Stimulated activated CD4-positive, alpha-beta T cell treated with anti-CD3 and anti-CD28 coated beads, Interleukin-2, amount 100 ng/mL, for 24 hours (primary cell): Measurements from ENCODE around the gene CCR4.
A peak's percentile ranks its signal among the peaks of the same experiment; 100 is the strongest.
"Not testable (repeated sequence)": the region's sequence is repeated elsewhere in the genome, so short reads cannot be mapped to it uniquely, and the experiment has no call there.

ENCODE experiments used
- DNase-seq, 2 donors: peaks; one replicate each; pipeline ENCODE4 v3.0.0-alpha.2; 2020

CCR4 gene

DNA sequence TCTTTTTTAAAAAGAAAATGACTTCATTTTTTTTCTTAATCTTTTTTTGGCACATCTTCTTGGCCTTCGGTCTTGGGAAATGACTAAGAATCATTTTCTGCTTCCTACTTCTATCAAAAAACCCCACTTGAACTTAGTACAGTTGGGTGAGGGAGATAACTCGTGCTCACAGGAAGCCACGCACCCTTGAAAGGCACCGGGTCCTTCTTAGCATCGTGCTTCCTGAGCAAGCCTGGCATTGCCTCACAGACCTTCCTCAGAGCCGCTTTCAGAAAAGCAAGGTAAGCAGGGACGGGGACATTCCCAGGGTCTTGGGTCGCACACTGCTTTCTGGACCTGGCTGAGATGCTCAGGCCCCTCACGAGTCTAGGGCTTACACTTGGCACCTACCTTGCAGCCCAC, at the start of gene CCR4:
Gene CCR4 (plus strand): TSS at position 235 of the 402 bp plus-strand sequence. CDS start 1,779 bp downstream, outside the sequence.
- peak; percentile 61 to 68 for DNase-seq

DNA sequence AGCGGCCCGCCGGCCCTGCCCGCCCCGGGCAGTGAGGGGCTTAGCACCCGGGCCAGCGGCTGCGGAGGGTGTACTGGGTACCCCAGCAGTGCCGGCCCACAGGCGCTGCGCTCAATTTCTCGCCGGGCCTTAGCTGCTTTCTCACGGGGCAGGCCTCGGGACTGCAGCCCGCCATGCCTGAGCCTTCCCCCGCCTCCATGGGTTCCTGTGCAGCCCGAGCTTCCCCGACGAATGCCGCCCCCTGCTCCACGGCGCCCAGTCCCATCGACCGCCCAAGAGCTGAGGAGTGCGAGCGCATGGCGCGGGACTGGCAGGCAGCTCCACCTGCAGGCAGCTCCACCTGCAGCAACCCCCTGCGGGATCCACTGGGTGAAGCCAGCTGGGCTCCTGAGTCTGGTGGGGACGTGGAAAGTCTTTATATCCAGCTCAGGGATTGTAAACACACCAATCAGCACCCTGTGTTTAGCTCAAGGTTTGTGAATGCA, 48.5 kb upstream of the CCR4 start:
- DNase-seq = peak; percentile 41 to 58

DNA sequence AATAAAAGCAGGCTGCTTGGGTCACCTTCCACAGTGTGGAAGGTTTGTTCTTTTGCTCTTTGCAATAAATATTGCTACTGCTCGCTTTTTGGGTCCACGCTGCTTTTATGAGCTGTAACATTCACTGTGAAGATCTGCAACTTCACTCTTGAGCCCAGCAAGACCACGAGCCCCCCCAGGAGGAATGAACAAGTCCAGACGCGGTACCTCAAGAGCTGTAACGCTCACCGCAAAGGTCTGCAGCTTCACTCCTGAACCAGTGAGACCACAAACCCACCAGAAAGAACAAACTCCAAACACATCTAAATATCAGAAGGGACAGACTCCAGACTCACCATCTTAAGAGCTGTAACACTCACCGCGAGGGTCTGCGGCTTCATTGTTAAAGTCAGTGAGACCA, 47.5 kb upstream of the CCR4 start:
- DNase-seq = no peak

DNA sequence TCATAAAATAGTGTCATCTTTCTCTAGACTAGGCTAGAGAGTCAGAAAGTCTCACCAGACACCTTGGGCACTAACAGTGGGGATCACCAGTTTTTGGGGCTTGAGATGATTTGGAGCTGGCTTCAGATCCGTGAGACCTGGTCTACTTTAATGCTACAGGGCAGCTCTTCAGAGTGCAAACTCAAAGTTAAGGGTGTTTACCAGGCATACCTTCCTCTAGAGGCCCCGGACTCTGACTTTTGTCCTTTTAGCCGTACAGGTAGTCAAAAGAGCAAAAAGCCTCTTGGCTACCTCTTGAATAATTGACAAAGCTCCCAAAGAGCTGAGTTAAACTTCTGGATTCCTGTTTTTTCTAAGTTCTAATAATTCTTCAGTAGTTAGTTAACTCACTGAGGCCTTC, 41.4 kb upstream of the CCR4 start:
- no peak for DNase-seq

DNA sequence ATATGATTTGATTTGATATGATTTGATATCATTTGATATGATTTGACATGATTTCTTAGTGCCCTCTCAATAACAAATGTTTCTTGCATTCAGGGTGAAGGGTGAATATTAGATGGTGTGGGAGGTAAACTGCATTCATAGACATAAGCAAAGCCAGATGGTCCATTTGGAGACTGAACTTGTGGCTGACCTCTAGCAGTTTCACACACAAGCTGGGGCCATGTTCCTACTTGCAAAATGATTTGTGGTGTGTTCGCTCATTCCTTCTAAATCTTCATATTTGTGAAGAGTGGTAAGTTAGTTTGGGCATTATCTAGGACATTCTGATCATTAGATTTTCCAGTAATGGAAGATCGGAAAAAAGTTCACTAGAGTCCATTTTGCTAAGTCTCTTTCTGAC, 40.5 kb upstream of the CCR4 start:
- DNase-seq = no peak

DNA sequence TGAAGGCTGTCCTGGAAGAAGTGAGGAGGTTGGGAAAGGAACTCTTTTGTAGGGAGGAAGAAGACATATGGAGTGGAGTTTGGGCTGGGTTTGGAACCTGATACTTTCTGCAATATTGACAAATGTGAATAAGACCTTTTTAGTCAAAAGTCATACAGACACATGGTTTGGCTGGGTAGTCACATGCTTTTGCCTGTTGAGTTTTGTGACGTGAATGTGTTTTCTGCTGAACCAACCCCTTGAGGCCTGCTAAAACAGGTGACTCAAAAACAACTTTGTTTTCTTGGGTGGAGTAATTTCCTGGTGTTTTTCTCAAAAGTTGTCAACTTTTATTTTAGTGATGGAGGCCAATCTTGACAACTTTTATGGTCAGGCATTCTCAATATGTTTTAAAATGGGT, 39.4 kb upstream of the CCR4 start:
- no peak for DNase-seq

DNA sequence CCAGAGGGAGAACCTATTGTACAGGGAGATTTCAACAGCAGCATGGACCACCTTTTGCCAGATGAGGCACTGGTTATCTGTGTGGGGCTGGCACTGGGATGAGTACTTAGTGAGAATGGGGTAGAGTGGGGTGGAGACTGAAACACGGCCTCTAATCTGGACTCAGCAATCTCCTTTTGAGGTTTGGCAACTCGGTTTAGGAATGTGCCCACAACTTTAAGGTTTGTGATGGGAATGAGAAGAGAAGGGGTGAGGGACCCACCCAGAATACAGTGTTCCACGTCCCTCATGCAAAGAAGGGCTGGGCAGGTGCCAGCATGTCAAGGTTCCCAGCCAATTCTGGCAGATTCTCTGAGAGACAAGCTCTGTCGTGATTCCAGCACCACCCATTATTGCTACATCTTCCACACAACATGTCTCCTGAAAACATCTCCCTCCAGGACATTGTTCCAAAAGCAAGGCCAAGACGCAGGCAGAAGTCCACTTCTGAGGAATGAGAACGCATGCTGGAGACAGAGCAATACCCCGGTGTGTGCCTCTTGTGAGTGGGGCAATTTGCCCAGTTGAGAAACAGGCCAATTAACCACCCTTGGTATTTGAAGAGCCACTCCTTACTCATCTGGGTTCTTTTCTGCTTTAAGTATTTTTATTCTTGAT, 37.5 kb upstream of the CCR4 start:
- no peak for DNase-seq

DNA sequence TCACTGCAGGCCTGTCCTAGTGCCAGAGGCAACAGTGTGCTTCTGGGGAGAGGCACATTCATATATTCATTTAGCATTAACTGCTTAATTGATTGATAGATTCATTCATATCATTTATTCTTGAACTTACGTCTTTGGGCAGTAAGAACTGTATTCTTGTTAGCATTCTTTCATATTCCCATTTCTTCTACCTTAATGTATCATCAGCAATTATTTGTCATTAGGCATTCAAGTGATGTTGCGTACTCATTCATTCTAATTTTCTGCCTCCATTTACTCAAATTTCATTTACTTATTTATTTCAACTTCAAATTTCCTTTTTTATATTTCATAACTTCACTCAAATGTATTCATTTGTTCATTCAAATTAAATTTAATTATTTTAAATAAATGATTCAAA, 31.5 kb upstream of the CCR4 start:
- DNase-seq = no peak

DNA sequence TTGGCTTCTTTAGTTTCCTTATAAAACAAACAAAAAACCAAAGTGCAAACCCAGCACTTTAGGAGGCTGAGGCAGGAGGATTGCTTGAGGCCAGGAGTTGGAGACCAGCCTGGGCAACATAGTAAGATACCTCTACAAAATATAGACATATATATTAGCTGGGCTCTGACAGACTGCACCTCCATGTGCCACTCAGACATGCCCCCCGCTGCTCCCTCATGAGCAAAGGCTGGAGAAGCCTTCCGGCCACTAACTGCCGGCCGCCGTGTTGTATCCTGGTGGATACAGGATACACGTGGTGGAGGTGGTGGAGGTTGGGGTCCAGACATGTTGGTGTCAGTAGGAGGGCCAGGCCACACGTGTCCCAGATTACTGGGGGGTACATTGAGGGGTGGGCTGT, 29.4 kb upstream of the CCR4 start:
- no peak for DNase-seq

DNA sequence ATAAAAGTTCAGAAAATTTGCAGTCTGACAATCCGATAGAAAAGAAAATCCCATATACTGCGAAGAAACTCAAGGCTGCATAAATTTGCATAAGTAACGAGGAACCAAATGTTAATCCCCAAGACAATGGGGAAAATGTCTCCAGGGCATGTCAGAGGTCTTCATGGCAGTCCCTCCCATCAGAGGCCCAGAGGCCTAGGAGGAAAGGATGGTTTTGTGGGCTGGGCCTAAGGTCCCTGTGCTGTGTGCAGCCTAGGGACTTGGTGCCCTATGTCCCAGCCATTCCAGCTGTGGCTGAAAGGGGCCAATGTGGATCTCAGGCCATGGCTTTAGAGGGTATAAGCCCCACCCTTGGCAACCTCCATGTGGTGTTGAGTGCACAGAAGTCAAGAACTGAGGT, 21.3 kb upstream of the CCR4 start:
- DNase-seq = no peak

DNA sequence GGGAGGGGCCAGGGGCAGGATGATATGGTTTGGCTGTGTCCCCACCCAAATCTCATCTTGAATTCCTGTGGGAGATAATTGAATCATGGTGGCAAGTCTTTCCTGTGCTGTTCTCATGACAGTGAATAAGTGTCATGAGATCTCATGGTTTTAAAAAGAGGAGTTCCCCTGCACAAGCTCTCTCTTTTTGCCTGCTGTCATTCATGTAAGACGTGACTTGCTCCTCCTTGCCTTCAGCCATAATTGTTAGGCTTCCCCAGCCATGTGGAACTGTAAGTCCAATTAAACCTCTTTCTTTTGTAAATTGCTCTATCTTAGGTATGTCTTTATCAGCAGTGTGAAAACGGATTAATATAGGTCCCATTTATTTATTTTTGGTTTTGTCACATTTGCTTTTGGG, 20.2 kb upstream of the CCR4 start:
- not testable (repeated sequence) for DNase-seq

DNA sequence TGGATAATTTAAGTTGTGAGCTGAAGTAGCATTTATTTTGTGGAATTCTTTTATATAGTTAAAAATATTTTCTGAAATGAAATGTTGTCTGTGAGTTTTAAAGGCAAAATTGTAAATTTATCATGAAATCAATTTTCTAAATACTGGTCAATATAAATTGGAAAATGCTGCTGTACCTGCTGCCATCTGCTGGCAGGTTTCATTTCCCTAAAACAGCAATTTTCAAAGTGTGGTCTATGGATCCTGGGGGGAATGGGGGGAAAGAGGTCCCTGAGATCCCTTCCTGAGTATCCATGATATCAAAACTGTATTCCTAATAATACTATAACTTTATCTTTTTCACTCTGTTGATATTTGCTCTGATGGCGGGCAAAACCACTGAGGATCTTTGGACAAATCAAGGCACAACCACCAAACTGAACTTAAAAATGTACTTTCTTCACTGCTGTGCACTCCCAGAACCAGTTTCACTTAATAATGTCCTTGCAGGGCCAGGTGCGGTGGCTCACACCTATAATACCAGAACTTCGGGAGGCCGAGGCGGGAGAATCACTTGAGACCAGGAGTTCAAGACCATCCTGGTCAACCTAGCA, 17.2 kb upstream of the CCR4 start:
- DNase-seq = peak; percentile 33 to 47

DNA sequence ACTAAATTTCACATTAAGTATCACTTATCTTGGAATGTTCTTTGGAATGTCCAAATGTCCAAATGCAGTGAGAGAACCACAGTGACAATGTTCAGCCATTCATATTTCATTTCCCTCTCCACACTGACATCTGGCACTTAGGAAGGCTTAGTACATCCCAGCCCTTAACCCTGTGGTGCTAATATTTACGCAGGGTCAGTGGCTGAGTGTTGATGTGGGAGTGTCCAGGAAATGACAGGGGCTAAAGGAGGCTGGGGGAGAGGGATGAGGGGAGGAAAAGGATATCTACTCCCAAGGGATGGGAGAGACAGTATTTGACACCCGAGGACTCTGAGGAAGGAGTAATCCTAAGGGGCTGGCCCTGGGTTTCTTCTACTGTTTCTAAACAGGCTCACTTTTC, 14.1 kb upstream of the CCR4 start:
- no peak for DNase-seq

DNA sequence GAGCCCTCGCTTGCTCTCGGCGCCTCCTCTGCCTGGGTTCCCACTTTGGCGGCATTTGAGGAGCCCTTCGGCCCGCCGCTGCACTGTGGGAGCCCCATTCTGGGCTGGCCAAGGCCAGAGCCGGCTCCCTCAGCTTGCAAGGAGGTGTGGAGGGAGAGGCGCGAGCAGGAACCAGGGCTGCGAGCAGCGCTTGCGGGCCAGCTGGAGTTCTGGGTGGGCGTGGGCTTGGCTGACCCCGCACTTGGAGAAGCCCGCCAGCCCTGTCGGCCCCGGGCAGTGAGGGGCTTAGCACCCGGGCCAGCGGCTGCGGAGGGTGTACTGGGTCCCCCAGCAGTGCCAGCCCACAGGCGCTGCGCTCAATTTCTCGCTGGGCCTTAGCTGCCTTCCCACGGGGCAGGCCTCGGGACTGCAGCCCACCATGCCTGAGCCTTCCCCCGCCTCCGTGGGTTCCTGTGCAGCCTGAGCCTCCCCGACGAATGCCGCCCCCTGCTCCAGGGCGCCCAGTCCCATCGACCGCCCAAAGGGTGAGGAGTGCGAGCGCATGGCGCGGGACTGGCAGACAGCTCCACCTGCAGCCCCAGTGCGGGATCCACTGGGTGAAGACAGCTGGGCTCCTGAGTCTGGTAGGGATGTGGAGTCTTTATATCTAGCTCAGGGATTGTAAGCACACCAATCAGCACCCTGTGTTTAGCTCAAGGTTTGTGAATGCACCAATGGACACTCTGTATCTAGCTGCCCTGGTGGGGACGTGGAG, 11.7 kb upstream of the CCR4 start:
- not testable (repeated sequence) for DNase-seq

DNA sequence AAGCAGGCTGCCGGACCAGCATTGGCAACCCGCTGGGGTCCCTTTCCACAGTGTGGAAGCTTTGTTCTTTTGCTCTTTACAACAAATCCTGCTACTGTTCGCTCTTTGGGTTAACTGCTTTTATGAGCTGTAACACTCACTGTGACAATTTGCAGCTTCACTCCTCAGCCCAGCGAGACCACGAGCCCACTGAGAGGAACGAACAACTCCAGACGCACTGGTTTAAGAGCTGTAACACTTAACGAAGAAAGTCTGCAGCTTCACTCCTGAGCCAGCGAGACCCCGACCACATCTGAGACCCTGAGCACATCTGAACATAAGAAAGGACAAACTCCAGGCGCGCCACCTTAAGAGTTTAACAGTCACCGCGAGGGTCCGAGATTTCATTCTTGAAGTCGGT, 10.7 kb upstream of the CCR4 start:
- DNase-seq = no peak

DNA sequence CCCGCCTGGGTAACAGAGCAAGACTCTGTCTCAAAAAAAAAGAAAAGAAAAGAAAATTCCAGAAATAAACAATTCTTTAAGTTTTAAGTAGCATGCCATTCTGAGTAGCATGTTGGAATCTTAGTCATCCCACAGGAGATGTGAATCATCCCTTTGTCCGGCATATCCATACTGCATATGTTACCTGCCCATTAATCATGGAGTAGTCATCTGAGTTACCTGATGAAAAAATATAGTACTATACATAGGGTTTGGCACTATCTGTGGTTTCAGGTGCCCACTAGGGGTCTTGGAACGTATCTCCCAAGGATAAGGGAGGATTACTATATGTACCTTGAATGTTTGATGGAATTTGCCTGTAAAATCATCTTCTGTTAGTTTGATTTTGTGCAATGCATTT, 6.3 kb upstream of the CCR4 start:
- no peak for DNase-seq

DNA sequence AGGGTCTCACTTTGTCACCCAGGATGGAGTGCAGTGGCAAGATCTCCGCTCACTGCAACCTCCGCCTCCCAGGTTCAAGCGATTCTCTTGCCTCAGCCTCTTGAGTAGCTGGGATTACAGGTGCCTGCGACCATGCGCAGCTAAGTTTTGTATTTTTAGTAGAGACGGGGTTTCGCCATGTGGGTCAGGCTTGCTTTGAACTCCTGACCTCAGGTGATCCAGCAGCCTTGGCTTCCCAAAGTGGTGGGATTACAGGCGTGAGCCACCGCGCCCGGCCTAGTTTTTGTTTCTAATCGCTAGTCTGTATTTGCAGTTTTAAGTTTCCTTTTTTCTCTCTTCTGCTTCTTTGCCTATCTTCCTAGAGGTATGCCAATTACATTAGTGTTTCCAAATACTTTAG, 5.8 kb upstream of the CCR4 start:
- not testable (repeated sequence) for DNase-seq

DNA sequence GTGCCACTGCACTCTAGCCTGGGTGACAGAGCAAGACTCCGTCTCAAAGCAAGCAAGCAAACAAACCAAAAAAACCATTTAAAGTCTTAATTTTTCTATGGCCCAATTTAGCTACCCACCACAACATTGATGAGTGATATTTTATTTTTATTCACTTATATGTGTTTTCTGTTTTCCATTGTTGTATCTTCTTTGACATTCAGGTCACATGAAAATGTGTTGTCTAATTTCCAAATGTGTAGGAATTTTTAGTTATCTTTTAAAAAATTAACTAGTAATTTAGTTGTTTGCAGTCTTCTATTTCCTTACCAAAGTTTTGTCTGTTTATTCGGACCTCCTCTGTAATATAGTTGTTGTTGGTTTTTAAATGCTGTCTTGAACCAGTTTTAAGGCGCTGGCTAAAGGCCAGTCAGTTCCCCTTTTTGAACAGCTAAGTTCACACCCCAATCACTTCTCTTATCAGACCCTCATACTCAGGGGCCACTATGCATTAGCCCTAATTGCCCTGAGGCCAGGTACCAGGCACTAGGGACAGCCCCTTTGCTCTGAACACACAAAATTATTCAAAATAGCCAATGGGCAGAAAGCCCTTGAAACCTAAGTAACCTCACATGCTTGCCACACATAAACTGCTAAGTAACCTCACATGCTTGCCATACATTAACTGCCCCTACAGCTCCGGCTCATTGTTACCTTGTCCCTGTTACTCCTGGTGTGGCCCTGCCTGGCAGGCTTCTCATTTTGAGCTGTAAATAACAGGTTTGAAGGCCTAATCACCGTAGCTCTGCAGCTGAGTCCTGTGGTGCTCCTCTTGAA, 4.3 kb upstream of the CCR4 start:
- DNase-seq = no peak

DNA sequence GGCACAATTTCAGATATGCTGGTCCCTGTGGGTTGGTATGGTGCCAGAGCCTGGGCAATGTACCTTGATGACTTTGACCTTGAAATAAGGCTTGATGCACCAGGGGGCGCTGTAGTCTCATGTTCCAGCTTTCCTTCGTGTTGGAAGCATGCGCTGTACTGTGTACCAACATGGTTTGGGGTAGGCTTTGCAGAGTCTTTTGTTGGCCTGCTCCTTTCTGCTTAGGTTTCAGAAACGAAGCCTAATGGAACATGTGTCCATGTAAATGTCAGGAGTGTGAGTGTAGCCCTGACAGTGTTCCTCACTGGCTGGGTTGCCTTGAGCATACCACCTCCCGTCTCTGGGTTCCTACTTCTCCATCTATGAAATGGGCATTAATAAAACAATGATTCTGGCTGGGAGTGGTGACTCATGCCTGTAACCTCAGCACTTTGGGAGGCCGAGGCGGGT, 3.6 kb upstream of the CCR4 start:
- peak; percentile 99 for DNase-seq

DNA sequence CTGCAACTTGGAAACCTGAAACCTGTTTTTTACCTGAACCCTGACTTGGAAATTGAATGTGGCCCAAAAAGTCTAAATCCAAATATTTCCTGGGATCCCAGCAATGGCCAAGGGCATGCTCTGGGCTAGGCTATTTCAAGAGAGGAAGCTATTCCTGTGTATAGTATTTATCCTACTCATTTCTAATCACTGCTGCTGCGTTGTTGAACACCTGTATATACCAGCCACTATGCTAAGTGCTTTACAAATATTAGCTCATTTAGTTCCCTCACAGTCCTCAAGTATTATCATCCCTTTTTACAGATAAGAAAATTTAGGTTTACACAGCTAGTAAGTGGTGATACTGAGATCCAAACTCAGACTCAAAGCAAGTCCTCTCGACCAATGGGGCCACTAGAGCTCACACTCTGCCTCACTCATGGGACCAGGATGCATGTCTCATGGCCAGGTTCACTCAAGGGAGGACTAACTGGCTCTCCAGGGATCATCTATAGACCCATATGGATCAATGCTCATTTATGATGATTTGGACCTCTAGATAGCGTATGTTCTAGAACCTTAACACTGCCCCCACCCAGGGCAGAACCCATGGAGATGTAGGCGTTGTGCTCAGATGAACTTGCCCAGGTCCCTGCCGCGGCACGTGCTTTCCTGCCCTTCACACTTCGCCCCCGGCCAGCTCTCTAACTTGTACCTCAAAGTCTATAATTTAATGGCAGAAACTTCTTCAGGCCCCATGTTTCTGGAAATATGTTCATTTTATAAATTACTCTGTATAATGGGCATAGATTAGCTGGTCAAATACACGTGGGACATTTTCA, 2.6 kb upstream of the CCR4 start:
- no peak for DNase-seq

DNA sequence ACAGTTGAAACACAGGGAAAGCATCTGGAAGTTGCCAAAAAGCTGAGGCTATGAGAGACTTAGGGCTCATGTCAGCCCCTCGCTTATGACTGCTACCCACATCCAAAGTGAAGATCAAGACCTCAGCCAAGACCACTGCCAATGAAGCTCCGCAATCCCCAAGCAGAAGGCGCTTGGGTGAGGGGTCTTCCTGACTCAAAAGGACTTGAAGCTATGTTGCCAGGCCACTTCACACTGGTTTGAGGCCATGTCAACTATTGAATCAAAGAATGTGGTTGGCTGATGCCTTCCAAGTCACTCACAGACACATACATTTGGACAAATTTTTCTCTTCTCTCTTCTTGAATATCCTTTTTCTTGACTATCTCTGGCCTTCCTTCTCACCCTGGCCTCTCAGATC, 928 bp upstream of the CCR4 start:
- DNase-seq = no peak

DNA sequence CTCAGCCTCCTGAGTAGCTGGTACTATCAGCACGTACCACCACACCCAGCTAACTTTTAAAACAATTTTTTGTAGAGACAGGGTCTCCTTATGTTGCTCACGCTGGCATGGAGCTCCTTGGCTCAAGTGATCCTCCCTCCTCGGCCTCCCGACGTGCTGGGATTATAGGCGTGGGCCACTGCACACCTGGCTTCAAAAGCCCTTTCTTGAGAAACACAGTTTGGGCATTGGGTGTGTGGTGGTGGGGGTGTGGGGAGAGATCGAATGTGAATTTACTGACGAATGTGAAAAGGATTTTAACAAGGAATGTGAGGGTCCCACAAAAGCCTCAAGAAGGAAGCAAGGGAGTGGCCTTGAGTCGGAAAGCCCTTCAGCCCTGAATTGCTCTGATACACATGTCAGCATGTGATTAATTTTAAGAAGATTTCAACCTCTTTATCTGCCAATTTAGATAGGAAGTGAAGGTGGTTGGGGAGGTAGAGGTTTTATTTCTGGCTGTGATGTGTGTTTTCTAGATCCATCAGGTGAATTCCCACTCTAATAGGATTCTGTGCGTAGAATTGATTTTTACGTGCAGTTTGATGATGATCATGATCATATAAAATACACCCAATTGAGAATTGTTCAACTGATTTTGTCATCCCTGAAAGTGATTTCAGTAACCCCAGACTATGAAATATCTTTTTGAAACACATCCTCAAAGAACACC, 1.1 kb downstream of the CCR4 start:
- peak in 1 of 2 donors; percentile 36 for DNase-seq
